HG03045 (cell line): ENCODE results near the gene ITPR3.
"Not testable (repeated sequence)": the region's sequence is repeated elsewhere in the genome, so short reads cannot be mapped to it uniquely, and the experiment has no call there.

Experiments
- ATAC-seq: cut with Tn5 transposase; IDR thresholded peaks from one replicate; pipeline ENCODE4 v1.9.1; 2021; ENCODE audit warnings: mild to moderate bottlenecking, moderate library complexity; ENCODE audit not compliant: unreplicated experiment

The ITPR3 gene

GRCh38 chr6:33610779-33611732 is 10.1 kb upstream of the ITPR3 start:
- ATAC-seq: no peak

GRCh38 chr6:33613146-33613794 is 7.9 kb upstream of the ITPR3 start:
- ATAC-seq: no peak

GRCh38 chr6:33613795-33614168 is 7.3 kb upstream of the ITPR3 start:
- no peak for ATAC-seq

DNA sequence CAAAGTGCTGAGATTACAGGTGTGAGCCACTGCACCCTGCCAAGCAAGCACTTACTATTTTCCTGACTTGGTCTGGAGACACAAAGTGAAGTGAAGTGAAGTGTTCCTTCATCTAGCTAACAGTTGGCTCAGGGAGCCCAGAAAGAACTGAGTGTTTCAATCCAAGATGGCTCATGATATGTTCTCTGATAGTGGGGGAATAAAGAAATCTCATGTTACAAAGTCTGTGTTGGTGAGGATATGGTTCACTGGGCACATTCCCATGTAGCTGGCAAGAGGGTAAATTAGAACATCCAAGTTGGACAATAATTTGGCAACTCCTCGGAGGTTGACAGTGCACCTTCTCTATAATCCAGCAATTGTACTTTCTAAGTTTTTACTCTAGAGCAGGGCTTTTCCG is 5.0 kb upstream of the ITPR3 start:
- no peak for ATAC-seq

DNA sequence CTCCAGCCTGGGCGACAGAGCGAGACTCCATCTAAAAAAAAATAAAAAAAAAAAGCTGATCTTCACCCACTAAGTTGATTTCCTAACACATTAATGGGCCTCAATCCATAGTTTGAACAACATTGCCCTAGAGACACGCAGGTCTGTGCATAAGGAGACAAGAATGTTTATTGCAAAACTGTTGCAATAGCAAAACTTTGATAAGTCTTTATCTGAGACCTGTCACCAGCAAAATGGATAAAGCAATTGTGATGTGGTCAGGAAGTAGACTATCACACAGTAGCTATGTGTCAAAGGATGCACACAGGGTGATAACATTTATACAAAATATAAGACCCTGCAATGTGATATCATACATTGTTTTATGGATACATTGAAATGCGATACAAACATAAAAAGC is 4.2 kb upstream of the ITPR3 start:
- no peak for ATAC-seq

DNA sequence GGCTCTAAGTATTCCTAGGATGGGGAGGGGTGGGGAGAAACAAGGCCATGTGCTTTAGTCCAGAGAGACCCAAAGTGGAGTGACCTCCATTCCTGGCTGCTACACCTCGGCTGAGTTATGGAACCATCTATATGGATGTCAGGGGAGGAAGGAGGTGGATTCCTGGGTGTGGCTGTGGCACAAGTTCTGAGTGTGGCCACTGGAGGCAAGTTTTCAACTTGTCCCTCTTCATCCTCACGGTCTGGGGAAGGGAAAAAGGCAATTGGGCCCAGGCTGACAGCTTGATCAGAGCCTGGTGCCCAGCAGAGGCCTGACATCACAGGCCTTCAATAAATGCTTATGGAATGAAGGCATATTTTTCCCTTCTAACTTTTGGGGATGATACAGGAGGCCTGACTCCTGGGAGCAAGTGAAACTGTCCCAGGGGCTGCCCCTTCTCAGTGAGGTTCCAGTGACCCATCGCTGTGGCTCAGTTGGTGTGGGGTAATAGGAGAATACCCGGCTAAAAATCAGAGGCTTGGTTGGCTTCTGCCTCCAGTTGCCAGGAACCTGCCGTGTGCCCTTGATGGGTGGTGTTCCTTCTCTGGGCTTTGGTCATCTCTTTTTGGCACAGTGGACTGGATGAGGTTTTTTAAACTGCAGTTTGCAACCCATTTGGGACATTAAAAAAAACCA is 1.8 kb upstream of the ITPR3 start:
- ATAC-seq: no peak

DNA sequence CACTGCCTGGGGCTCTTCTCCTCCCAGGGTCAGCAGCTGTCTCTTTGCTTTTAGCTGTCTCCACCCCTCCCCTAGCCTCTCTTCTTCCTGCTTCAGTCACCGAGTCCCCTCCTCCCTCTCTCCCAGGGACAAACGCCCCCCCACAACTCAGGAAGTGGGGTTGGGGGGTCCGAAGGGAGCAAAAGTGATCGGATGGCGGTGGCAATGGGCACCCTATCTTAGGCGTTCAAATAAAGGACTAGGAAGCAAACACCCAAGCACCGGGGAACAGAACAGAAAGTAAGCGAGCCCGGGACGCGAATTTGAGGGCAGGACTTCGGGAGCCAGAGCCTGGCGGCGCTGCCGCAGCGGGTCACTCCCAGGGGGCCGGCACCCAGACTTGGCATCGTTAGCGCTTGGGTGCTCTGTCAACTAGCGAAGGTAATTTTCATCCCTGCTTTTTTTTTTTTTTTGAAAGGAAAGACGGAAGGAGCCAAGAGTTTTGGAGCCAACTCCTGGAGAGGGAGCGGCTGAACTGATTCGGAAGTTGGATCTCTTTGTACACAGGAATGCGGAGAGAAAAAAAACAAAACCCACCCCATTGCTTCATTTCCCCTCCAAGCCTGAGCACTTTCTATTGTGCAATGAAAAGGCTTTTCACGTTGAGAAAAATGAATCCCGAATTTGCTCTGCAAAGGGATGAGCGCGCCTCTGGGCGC is 815 bp upstream of the ITPR3 start:
- ATAC-seq: no peak

GRCh38 chr6:33621711-33622388 is 728 bp downstream of the ITPR3 start:
- ATAC-seq: peak; percentile 18

DNA sequence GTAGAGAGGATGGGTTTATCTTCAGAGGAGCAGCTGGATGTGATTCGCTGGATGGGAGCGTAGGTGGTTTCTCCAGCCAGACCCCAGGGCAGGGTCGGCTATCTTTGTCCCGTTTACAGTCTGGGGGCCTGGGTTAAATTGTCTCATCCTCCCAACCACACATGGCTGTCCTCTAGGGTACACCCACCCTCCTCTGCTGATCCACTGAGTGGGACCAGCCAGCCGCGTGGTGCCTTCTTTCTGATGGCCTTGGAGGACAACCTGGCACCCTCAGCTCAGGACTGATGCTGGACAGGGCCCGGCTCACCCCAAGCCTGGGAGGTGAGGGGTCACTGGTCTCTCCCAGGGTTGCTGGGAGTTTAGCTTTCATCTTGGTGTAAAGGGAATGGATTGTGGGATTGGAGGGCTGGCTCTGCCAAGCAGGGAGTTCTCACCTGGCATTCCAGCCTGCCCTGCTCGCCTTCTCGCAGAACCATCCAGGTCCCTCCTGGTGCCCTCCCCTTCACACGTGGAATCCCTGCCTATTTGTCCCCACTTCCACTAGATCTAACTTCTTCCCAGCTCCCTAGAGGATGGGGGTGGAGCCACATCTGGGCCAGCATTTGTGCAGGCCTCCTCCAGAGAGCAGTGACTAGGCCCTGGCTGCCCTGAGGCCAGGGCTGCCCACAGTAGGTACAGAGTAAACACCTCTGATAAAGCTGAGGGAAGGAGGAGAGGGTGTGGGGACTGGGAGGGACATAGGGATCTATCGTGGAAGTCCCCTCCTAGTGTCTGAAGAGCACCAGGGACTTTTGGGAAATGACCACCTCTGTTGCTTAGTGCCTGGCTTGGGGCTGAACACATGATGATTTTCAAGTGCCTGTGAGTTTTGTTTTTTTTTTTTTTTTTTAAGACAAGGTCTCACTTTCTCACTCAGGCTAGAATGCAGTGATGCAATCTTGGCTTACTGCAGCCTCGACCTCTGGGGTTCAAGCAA is 1.6 kb downstream of the ITPR3 start:
- ATAC-seq: no peak

GRCh38 chr6:33623895-33624381 is 2.8 kb downstream of the ITPR3 start:
- ATAC-seq: no peak

- no peak for ATAC-seq
Observed at GRCh38 chr6:33624856-33625255, 3.7 kb downstream of the ITPR3 start.

GRCh38 chr6:33627876-33628275 is 6.8 kb downstream of the ITPR3 start:
- ATAC-seq: no peak

- no peak for ATAC-seq
Observed at GRCh38 chr6:33628401-33628964, 7.4 kb downstream of the ITPR3 start.

DNA sequence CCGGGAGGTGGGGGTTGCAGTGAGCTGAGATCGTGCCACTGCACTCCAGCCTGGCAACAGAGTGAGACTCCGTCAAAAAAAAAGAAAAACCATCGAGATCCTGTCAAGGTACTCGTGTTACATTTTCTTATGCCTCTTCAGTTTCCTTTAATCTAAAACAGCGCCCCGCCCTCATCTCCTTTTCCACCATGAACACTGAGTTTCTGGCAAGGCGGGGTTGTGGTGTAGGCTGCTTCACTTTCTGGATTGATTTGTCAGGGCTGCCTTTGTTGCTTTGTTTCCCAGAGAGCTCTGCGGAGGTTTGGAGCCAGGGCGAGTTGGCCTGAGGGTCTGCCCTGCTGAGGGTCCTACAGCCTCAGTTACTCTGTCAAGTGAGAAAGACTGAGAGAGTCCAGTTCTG is 8.9 kb downstream of the ITPR3 start:
- ATAC-seq: no peak

- not testable (repeated sequence) for ATAC-seq
Observed at GRCh38 chr6:33631521-33631920, 10.4 kb downstream of the ITPR3 start.

DNA sequence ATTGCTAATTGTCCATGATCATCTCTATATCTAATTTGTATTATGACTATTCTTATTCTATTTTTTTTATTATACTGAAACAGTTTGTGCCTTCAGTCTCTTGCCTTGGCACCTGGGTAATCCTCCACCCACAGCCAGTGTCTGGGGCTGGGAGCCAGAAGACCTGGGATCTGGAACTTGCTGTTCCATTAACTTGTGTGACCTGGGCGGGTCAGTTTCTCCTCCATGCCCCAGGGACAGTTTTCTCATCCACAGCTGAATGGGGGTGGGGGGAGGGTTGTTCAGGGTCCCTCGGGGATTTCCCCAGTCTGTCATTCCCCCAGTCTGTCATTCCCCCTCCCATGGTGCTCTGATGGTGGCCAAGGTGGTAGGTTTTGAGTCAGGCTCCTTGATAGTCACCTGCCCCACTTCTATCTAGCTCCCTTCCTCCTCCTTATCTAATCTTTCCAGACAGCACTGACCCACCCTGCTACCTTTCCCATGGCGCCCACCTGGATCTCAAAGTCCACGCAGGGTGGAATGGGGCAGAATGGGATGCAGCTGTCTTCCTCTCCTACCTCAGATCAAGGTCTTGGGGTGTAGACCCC is 10.9 kb downstream of the ITPR3 start:
- no peak for ATAC-seq

GRCh38 chr6:33632558-33633039 is 11.5 kb downstream of the ITPR3 start:
- no peak for ATAC-seq

- peak; percentile 4 for ATAC-seq
Observed at GRCh38 chr6:33633084-33633461, 12.0 kb downstream of the ITPR3 start.
